Stimulated activated CD8-positive, alpha-beta memory T cell treated with anti-CD3 and anti-CD28 coated beads, Interleukin-15, amount 100 ng/mL, for 48 hours (primary cell): ENCODE measurements around the gene ACKR3.
A peak's percentile ranks its signal among the peaks of the same experiment; 100 is the strongest.

Source experiments
- DNase-seq, 2 donors: peaks; one replicate each; pipeline ENCODE4 v3.0.0-alpha.2; 2020; ENCODE audit warnings: low read depth in 2 of 2

ACKR3 gene

DNA sequence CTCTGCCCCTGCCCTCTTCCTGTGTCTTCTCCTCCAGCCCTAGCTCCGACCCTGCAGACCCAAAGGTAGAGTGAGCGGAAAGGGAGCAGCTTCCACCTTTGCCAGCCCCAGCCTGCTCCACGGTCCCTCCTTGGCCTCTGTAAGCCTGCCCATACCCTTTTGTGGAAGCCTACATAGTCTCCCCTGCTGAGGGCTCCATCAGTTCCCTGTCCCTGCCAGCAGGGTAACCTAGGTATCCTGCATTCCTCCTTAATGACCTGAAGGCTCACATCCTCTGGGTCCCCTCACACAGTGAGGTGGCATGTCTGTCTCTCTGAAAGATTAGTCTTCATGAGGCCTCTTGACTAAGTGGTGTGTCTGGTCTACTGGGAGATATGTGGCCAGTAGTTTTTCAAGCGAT is 20.5 kb upstream of the ACKR3 start:
- no peak for DNase-seq

DNA sequence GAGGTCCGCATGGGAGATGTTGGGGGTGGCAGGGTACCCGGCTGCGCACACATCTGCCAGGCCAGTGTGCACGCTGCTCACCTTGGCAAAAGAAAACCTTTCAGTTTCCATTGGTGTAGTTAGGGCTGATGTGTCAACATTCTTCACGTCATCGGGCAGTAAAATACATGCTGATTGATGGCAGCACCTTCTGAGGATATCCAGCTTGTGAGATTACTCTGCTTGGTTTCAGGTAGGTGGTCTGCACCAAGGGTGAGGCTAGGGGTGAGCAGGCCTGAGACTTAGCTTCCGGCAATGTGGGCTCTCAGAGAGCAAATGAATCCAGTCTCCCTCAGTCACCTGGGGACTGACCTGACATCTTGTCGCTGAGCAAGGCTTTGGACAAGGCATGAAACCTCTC is 19.3 kb upstream of the ACKR3 start:
- DNase-seq: no peak

DNA sequence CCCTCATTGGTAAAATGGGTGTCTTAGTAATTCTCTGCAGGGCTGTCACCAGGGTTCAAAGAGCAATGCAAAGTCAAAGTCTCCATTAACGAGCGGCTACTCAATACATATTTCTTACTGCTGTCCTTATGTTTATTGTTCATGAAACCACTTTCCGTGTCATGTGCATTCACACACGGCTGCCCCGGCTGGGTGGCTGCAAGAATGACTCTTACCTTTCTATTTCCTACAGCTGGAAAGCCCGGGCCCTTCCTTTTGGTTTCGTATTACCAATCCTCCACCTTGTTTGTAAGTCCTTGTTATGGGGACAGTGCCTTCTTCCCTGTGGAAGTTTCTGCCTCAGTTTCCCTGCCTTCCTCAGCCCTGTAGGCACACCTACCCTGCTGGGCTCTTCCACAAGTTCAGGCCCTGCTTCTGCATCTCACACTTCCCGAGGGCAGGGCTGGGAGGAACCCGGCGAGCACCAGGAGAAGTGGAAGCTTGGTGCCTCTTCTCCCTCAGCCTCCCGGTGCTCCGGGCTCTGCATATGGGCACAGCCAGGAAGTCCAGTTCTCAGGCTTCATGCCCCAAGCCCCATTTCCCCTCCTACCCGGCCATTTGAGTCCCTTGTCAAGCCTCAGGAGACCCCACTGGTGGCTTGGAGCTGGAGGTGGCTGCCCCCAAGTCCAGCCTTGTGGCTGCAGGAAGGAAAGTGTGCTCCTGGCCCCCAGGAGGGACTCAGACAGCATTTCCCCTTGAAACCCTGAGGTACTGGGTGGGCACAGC is 18.7 kb upstream of the ACKR3 start:
- DNase-seq: no peak

DNA sequence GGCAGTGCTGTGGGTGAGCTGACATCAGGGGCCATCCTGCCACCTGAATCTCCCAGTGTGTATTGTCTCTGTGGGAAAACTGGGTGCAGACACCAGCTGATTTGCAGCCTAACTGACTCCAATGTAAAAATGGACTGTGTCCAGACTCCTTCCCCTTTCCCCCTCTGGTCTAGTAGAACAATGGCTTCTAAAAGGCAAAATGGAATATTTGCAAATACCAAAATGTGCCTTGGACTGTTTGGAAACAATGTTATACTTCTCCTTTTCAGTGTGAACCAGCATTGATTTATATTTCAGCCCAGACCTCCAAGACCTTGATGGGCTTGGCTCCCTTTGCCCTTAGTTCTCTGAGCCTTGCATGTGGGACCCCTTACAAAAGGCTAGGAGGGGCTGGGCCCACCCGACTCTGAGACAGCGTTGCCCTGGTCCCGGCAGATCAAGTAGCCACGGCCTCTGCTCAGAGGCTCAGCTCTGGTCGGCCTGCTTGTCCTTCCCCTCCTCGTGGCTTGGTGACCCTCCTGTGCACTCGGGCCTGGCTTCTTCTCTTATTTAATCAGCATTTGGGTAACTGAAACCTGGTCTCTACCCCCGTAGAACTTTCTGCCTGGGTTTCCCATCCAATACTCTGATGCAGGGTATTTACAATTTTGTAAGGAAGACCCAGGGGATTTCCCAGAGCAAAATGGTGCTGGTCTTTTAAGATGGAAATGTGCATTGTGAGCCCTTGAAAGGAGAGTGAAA is 18.0 kb upstream of the ACKR3 start:
- no peak for DNase-seq

DNA sequence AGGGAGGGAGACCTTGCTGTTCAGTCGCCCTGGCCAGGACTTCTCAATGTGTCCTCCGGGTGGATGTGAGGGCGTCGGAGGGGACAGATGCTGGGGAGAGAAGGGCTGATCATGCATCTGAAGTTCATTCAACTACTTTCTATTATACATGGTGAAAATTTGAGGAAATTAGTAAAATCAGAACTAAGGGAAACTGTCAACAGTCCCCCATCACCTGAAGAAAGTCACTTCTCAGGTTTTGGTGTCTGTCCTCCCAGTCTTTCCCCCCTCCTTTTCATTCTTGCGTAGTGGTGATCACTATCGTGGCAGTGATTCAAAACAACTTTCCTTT is 17.4 kb upstream of the ACKR3 start:
- DNase-seq: no peak

DNA sequence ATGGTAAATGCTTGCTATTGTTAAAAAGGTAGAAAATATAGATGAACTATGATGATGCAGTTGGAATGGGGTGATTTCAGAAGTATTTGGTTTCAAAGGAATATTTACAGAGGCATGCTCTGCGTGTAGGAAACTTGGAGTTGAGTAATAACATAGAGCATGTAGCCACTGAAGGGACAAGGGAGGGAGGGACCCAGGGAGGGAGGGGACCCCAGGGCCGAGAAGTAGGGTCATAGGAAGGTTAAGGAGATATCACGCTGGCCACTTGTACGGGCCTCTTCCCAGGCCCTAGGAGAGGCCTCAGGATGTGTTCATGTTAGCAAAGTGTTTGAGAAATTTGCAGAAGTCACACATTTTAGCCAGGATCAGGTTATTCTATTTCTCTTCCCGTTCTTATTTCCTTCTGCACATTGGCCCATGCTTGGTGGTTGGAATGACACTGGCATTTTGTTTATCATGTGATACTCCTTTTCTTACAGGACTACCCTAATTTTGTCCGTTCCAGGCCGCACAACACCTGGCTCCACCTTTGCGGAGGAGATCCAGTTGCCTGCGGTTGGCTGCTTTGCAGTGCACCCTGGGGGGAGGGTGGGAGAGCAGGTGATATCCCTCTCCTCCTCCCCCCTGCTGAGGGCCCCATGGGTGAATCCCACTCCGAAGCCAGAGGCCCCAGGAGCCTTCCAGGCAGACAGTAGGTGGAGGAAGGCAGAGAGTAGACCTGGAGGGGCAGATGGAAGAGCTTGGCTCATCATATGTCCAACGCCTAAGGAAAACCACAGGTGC is 16.9 kb upstream of the ACKR3 start:
- DNase-seq: no peak

DNA sequence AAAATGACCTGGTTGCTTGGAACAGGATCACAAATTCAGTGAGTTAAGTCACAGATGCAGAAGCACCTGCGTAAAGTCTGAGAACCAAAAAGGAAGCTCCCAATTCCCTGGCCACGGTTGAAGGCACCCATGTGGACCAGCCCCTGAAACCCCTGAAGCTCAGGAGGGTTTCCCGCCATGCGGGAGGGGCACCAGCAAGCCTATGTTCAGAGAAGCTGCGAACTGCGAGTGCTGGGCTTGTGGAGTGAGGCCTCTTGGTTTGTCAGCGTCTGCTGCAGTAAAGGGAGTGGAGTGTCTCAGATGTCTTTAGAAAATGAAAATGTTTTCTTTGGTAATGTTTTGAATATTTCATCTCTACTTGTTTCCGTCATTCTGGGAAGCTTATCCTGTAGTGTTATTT is 16.1 kb upstream of the ACKR3 start:
- no peak for DNase-seq

DNA sequence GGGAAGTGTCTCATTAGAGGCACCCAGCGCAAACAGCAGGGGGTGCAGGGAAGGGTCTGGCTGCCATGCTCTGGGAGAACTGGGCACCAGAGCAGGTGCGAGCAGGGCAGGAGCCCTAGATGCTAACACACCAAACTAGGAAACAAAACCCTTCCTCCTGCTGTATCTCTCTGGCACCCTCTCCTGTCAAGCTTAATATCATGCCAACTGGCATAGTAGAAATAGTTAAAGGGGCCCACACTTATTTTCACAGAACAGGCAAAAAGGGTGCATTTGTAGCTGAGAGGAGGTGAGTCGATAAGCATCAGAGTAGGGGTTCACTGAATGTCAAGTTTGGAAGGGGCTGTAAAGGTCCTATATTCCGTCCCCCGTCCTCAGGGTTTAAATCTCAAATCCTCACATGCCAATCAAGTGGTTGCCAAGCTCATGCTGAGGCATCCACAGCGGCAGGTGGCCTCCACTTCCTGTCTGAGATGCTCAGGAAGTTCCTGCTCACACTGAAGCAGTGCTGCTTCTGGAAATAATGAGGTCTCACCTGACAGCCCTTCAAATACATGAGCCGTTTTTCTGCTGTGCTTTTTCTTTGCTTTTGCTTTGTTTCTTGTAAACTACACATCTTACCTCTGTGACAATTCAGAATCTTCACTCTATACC is 14.9 kb upstream of the ACKR3 start:
- DNase-seq: no peak

DNA sequence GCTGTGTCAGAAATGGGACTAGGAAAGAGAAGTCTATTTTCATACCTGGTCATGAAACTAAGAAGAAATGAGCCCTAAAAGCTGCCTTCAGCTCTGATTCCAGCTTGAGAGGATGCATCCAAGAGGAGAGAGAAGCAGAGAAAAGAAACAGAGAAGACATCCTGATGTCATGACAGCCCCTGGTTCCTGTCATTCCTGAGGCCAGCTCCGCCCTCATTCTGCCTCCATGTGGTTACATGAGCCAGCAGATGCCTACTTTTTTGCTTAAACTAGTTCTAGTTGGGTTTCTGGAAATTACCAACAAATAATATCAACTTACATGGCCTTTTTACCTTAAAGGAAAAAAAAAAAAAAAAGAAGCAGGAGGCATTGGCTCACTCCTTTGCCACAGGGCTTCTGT is 14.1 kb upstream of the ACKR3 start:
- no peak for DNase-seq

DNA sequence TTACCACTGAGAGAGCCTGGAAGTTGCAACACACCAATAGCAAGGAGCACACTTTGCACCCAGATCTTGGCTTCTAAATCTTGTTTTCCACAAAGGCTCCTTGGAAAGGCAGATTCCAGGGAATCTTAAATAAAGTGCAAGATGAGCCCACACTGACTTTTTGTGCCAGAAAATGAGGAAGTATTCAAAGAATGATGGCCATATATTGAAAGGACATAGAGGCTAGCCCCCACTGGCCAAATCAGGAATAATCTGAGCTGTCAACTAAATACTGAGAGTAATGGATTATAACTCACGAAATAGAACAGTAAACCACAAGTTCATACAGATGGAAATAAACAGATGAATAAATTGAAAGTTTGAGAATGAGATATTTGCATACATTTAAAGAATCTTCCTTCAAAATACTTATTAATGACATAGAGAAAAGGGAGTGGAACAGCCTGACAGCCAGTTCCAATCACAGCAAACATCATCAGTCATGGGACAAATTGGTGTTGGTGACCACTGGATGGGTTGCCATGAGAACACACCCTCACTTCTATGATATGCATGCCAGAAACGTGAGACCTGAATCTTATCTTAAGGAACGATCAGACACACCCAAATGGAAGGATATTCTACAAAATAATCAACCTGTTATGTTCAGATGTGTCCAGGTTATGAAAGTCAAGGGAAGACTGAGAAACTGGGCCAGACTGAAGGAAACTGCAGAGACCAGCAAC is 12.2 kb upstream of the ACKR3 start:
- no peak for DNase-seq

DNA sequence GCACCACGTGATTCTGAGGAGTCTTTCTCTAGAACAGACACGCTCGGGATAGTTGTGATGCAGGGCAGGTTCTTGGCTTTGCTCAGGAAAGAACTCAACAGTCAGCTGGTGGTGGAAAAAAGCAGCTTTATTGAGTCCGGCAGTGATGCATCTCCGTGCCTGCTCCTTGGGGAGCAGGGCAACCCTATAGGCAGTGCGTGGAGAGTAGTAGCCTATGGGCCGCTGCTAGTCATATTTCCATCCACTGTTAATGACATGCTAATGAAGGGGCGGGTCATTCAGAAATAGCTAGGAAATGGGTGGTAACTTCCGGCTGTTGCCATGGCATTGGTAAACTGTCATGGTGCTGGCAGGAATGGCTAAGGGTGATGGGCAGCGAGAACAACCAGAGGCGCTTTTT is 11.6 kb upstream of the ACKR3 start:
- DNase-seq: no peak

DNA sequence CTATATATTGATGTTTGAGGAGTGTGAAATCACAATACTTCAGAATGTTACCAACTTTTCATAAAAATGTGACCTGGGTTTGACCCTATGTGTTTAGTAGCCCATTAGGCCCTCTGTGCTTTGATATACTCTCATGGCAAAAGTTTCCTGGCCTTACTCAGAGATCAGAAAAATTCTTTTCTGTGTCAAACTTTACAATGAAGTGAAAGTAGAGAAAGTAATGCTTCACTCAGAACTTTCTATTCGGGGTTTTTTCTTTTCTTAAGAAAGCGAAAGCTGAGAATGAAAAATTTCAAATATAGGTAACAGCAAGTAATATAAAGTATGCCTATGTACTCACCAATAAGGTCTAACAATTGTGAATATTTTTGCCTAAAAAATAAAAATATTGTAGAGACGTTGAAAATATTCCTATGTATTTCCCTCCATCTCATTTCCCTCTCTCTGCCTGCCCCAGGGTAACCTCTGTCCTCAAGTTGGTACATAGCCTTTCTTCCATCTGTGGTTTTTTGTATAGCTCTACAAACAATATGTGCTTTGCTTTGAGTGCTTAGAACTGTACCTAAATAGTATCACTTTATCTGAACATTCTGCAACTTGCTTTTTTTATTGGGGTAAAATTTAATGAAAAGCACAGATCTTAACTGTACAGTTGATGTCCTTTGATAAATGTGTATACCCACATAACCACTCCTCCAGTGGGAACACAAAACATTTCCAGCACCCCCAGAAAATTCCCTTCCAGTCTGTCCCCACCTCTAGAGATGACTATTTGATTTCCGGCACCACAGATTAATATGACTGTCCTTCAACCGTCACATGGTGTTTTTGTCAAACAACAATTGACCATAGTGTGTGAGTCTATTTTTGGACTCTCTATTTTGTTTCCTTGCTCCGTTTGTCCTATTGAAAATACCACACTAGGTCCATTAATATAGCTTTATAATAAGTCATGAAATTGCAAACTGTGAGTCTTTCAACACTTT is 10.3 kb upstream of the ACKR3 start:
- DNase-seq: no peak

DNA sequence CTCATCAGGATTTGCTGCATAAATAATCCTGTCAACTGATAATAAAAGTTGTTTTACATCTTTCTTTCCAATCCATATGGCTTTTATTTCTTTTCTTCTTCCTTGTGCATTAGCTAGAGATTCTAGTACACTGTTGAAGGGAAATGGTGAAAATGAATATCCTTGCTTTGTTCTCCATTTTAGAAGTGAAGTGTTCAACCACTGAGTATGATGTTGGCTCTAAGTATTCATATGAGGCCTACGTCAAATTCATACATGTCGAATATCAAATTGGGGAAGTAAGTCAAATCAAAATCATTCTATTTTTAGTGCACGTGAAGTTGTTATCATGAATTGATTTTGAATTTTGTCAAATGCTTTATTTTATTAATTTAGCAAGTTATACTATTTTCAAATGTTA is 7.8 kb upstream of the ACKR3 start:
- DNase-seq: no peak

DNA sequence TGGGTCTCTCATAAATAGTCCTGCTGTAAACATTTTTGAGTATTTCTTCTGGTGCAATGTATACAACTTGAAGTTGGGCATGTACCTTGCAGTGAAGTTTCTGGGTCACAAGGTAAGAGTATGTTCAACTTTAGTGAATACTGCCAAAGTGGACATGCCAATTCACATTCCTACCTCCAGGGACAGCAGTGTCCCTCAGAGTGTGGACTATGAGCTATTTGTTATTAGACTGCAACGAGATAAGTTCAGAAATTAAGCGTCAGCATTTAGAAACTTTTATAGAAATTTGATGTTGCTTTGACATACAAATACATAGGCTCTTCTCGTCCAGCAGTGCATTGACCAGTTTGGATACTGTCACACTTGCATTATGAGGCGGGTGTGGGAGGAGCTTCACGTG is 7.2 kb upstream of the ACKR3 start:
- no peak for DNase-seq

DNA sequence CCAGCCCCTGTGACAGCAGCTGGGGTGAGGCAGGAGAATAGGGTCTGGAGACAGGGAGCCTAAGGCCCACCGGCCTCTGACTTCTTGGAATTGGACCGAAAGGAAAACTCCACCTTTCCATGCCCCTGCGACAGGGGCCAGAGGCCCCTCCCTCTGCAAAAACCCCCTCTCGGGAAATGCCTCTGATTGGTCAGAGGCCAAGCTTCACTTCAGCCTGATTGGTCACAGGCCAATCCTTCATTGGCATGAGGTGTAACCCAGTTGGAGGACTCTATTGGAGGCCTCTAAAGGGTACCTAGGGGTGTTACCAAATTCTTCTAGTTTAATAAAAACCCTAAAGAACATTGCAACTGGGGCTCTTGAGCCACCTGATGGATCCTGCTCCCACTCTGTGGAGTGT is 5.7 kb upstream of the ACKR3 start:
- DNase-seq: no peak

DNA sequence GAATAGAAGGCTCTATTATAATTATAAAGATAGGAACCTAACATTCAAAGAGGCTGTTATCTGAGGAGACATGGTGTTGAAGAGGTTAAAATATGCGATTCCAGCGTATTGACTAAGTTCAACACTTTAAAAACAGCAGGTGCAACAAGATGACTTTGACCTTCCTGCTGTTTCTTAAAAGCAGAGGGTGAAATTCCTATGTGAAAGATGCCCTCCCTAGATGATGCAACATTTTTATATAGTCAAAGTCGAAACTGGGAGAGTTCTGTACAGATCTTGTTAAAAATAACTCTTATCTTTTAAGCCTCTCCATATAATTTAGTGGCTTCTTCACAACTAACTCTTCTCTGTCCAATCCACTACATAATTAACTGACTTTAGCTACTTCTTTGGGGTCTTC is 4.4 kb upstream of the ACKR3 start:
- DNase-seq: no peak

DNA sequence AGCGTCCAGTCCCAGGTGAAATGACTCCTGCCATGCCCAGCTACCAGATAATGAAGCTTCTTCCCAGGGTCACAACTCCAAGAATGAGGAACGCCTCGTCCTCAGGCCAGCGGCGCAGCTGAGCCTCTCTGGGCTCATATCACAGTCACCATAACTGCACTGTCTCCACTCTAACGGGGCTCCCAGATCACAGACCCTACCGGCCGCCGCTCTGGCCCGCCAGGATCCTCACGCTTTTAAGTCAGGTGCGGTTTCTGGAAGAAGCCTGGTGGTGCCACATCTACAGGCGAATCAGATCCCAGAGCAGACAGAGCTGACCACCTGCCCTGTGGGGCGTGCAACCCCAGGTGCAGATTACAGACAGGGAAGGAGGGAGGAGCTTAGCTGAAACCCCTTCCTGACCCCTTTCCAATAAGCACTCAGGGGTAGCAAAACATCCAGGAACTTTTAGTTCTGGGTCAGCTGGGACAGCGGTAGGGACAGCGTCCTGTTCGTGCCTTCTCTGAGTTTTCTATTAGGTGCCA is 3.7 kb upstream of the ACKR3 start:
- no peak for DNase-seq

DNA sequence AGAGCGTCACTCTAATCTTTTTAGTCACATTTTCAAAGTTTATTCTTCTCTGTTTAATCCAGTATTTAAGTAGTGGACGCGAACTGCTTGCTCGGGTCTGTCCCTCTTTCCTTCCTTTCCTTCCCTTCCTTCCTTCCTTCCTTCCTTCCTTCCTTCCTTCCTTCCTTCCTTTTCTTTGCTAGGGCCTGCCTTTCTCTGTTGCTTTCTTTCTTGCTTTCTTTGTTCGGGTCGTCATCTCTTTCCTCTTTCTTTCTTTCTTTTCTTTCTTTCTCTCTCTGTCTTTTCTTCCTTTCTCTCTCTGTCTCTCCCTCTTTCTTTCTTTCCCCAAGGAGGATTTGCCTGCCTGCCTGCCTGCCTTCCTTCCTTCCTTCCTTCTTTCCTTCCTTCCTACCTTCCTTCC is 3.0 kb upstream of the ACKR3 start:
- DNase-seq: no peak

DNA sequence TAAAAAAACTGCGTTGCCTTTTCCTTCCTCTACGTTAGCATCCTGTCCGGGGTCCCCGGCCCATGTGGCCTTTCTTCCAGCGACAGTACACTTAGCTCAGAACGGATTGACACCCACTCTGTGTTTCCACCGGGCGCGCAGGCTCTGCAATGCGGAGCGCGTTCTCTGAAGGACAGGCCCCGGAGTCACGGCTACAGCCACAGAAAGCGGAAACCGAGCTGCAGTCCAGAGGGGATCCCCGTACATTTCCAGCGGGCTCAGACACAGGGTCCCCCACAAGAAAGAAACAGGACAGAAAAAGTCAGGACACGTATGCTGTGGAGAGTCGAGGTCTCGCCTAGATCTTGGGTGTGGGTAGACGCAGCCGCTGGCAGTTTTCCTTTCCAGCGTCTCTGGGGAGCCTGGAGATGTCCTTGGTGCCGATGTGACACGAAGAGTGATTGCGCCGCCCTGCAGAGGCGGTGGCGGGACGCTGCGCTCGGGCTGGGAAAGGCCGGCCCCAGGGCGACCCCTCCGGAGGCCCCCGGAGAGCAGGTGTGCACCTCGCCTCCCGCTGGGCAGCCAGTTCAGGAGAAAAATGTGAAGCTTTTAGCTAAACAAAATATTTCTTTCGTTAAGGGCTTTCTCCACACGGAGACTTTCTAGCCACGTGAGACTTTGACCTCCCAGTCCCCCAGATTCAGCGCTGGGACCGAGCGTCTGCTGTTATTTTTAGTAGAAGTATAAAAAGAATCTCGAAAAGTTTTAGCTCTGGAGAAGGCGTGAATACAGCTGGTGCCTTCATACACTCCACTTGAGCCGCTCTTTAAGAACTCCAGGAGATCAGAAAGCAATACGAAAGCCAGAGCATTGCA is 1.3 kb upstream of the ACKR3 start:
- DNase-seq: peak; percentile 23 to 32
